ENCODE results near the gene MTHFS.

Gene MTHFS

DNA sequence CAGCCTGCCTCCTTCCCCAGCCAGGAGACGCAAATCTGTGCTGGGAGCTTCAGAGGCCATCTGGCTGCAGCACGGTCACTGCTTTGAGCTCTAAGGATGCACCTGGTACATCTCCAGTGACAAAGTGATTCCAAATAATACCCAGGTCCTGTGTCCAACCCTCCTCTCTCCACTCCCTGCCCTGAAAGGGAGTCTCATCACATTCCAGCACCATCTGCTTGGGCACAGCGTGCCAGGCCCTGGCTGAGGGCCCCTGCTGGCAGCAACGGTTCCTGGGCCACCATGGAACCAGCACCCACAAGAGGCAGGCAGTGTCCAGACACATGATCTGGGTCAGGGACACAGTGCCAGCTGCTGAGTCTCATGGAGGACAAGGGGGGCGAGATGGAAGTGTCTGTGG is 81.3 kb downstream of the MTHFS start:
- DNase-seq (ENCODE audit: low spot score) = no peak

DNA sequence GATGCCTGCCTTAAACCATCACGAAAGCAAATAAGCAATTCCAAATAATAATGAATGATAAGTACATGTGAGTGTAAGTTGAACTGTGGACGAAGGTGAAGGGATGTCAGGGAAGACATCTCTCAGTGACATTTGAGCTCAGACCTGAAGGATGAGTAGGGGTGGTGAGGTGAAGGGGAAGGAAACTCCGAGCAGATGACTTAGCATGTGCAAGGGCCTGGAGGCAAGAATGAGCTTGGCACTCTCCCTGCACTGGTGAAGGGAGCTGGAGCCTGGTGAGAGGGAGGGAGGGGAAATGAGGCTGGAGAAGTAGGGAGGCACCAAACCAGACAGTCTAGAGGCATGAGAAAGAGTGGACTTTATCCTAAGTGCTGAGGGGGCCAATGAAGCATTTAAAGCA is 84.3 kb downstream of the MTHFS start:
- DNase-seq (ENCODE audit: low spot score) = no peak

DNA sequence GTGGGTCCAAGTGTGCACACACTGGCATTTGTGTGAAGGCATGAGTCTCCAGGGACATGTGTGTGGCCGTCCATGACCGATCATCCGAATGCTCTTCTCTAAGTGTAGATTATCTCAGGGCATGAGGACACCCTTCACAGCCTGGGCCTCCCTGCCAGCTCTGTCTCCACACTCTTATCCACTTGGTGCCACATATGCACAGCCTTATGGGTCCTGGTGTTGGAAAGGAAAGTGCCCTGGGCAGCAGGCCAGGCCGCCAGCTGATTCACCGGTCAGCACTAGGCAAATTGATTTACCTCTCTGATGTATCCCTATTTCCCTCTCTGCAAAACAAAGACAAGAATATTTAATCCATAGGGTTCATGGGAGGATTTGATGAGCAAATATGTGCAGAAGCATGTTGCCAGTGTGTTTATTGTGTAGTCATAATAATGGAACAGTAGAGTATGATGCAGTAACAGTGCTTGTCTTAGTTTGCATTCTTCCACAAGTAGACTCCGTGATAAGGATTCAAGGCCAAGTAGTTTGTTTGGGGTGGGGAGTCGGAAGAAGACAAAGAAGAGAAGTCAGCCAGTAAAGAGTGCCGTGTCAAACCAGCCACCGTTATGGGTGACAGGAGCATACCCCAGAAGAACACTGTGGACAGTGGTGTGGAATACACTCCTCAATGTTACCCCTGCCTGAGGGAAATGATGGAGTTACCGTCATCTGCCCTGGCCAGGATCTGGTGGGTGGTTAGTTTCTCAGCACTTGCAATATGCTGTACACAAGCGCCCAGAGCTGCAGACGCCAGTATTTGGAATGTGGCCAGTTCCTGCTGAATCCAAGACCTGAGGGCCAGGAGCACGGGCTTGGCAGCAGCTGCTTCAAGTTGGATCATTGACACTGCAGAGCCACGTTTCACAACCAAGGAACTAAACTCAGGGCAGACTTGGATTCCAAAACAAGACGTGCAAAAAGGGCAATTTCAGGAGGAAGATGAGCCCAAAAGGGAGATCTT is 85.1 kb downstream of the MTHFS start:
- no peak for DNase-seq (ENCODE audit: low spot score)

DNA sequence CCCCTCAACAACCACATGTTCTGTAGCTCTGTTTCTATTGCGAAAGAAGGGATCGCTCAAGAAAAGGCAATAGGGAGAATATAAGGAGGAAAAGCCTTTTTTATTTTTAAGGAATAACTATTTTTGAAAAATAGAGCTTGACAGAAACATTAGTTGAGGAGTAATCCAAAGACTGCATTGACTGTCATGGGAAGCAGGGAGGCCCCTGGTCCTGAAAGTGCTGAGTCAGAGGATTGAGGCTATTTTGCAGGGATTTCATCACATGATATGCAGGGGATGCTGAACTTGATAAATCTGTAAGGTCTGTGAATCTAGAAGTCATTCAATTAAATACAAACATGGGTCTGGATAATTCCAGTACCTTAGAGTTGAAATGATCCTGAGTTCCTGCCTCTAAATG is 92.0 kb downstream of the MTHFS start:
- no peak for DNase-seq (ENCODE audit: low spot score)

DNA sequence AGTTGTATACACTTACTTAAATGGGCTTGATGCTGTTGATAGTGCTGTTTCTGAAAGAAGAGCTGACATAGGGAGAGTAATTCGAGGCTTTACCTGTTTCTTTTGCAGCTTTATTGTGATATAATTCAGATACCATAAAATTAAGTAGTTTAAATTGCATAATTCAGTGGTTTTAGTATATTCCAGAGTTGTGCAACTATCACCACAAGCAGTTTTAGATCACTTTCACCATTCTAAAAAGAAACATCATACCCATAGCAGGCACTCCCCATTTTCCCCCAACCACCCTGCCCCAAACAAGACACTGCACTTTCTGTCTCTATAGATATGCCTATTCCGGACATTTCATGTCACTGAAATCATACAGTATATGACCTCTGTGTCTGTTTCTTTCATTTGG is 98.5 kb downstream of the MTHFS start:
- no peak for DNase-seq (ENCODE audit: low spot score)
